H9 (cell line): Measurements from ENCODE around the gene GBP5. TPM values are rescaled to one million over a fixed set of nuclear protein-coding genes. Genes with fewer than 3 reads are reported as not detected.

Experiments
- DNase-seq: peaks from one replicate; pipeline ENCODE4 v3.0.0-alpha.2; 2017
- H2AFZ ChIP-seq: one replicate; pipeline ENCODE4 v1.6.1; 2013; ENCODE audit warnings: mild to moderate bottlenecking, low read length, control low read depth, moderate library complexity
- H2AK5ac ChIP-seq: 2 replicates; pipeline ENCODE4 v1.6.1; 2013; ENCODE audit warnings: low read length, control low read depth, mixed read lengths; ENCODE audit not compliant: insufficient read length
- H2BK120ac ChIP-seq: one replicate; pipeline ENCODE4 v1.6.1; 2013; ENCODE audit warnings: low read depth, mild to moderate bottlenecking, low read length, control low read depth, inconsistent platforms; ENCODE audit not compliant: poor library complexity, severe bottlenecking
- H2BK12ac ChIP-seq: 2 replicates; pipeline ENCODE4 v1.6.1; 2013; ENCODE audit warnings: low read length, control low read depth, mixed read lengths, low read depth; ENCODE audit not compliant: insufficient read length
- H2BK15ac ChIP-seq: 2 replicates; pipeline ENCODE4 v1.6.1; 2013; ENCODE audit warnings: low read depth, low read length, control low read depth
- H2BK20ac ChIP-seq: one replicate; pipeline ENCODE4 v1.6.1; 2013; ENCODE audit warnings: low read depth, mild to moderate bottlenecking, low read length, control low read depth, inconsistent platforms; ENCODE audit not compliant: poor library complexity, severe bottlenecking
- H2BK5ac ChIP-seq: 2 replicates; pipeline ENCODE4 v1.6.1; 2013; ENCODE audit warnings: low read length, control low read depth, mixed read lengths; ENCODE audit not compliant: insufficient read length
- H3K14ac ChIP-seq: 2 replicates; pipeline ENCODE4 v1.6.1; 2013; ENCODE audit warnings: low read length, control low read depth; ENCODE audit not compliant: insufficient read depth
- H3K18ac ChIP-seq: 2 replicates; pipeline ENCODE4 v1.6.1; 2013; ENCODE audit warnings: low read depth, mild to moderate bottlenecking, mixed read lengths, low read length, control low read depth; ENCODE audit not compliant: insufficient read length
- H3K23ac ChIP-seq: 2 replicates; pipeline ENCODE4 v1.6.1; 2013; ENCODE audit warnings: low read length, control low read depth, mixed read lengths, low read depth; ENCODE audit not compliant: insufficient read length
- H3K23me2 ChIP-seq: 2 replicates; pipeline ENCODE4 v1.6.1; 2013; ENCODE audit warnings: low read depth, mild to moderate bottlenecking, mixed read lengths, low read length, control low read depth; ENCODE audit not compliant: insufficient read length, poor library complexity, severe bottlenecking
- H3K27ac ChIP-seq: 2 replicates; pipeline ENCODE4 v1.5.1; 2013; ENCODE audit warnings: low read length, control low read depth, mixed read lengths, low read depth; ENCODE audit not compliant: insufficient read length
- H3K27me3 ChIP-seq: 2 replicates; pipeline ENCODE4 v1.6.1; 2013; ENCODE audit warnings: low read length, control low read depth, inconsistent platforms; ENCODE audit not compliant: insufficient read depth
- H3K4ac ChIP-seq: 2 replicates; pipeline ENCODE4 v1.6.1; 2013; ENCODE audit warnings: low read depth, mild to moderate bottlenecking, control low read depth, inconsistent platforms, low read length, moderate library complexity
- H3K4me1 ChIP-seq: 2 replicates; pipeline ENCODE4 v1.6.1; 2013; ENCODE audit warnings: low read length, control low read depth, inconsistent platforms; ENCODE audit not compliant: insufficient read depth
- H3K4me2 ChIP-seq: 2 replicates; pipeline ENCODE4 v1.6.1; 2013; ENCODE audit warnings: low read length, control low read depth, mixed read lengths; ENCODE audit not compliant: insufficient read length, insufficient read depth
- H3K56ac ChIP-seq: 2 replicates; pipeline ENCODE4 v1.6.1; 2013; ENCODE audit warnings: low read depth, mild to moderate bottlenecking, mixed read lengths, low read length, control low read depth; ENCODE audit not compliant: insufficient read length
- H3K79me1 ChIP-seq: 2 replicates; pipeline ENCODE4 v1.6.1; 2013; ENCODE audit warnings: low read depth, mild to moderate bottlenecking, moderate library complexity, low read length, control low read depth, inconsistent platforms; ENCODE audit not compliant: insufficient read depth, poor library complexity, severe bottlenecking
- H3K79me2 ChIP-seq: 2 replicates; pipeline ENCODE4 v1.6.1; 2013; ENCODE audit warnings: low read length, control low read depth, inconsistent platforms; ENCODE audit not compliant: insufficient read depth
- H3K9ac ChIP-seq: 2 replicates; pipeline ENCODE4 v1.6.1; 2013; ENCODE audit warnings: low read length, control low read depth, mixed read lengths; ENCODE audit not compliant: insufficient read length; ENCODE audit errors: extremely low read depth
- H3K9me3 ChIP-seq: one replicate; pipeline ENCODE4 v1.6.1; 2013; ENCODE audit warnings: low read depth, low read length, inconsistent platforms; ENCODE audit not compliant: control insufficient read depth
- H3T11ph ChIP-seq: one replicate; pipeline ENCODE4 v1.6.1; 2013; ENCODE audit warnings: mild to moderate bottlenecking, low read length, control low read depth, inconsistent platforms
- H4K20me1 ChIP-seq: one replicate; pipeline ENCODE4 v1.6.1; 2013; ENCODE audit not compliant: control insufficient read depth, insufficient read length, insufficient read depth
- H4K5ac ChIP-seq: 2 replicates; pipeline ENCODE4 v1.6.1; 2013; ENCODE audit warnings: low read depth, mild to moderate bottlenecking, mixed read lengths, low read length, control low read depth; ENCODE audit not compliant: insufficient read length
- H4K8ac ChIP-seq: replicated peaks from 2 replicates; pipeline ENCODE4 v1.6.1; 2013; ENCODE audit warnings: low read length, control low read depth, mixed read lengths, low read depth; ENCODE audit not compliant: insufficient read length
- H4K91ac ChIP-seq: 2 replicates; pipeline ENCODE4 v1.6.1; 2013; ENCODE audit warnings: low read depth, mild to moderate bottlenecking, moderate library complexity, mixed read lengths, low read length, control low read depth; ENCODE audit not compliant: insufficient read length
- H3K27ac Mint-ChIP-seq, 3 experiments: 2 replicates in 2 of 3; 3 replicates in 1 of 3; pipeline ENCODE4 v1.8.0; 2020 to 2021; ENCODE audit warnings: mixed read lengths in 3 of 3, mild to moderate bottlenecking in 1 of 3, moderate library complexity in 1 of 3
- H3K27me3 Mint-ChIP-seq: 2 replicates; pipeline ENCODE4 v1.8.0; 2021; ENCODE audit warnings: low read depth, mild to moderate bottlenecking, moderate library complexity, mixed read lengths
- H3K36me3 Mint-ChIP-seq, 3 experiments: 2 replicates in 2 of 3; 3 replicates in 1 of 3; pipeline ENCODE4 v1.8.0; 2020 to 2021; ENCODE audit warnings: low read depth in 3 of 3, mixed read lengths in 3 of 3; ENCODE audit not compliant: insufficient read depth in 1 of 3
- H3K4me1 Mint-ChIP-seq, 2 experiments: 2 replicates each; pipeline ENCODE4 v1.8.0; 2020; ENCODE audit warnings: mixed read lengths in 2 of 2
- H3K4me3 Mint-ChIP-seq, 2 experiments: 2 replicates in 1 of 2; 3 replicates in 1 of 2; pipeline ENCODE4 v1.8.0; 2020 to 2021; ENCODE audit warnings: mild to moderate bottlenecking in 2 of 2, mixed read lengths in 2 of 2, moderate library complexity in 1 of 2
- H3K9me3 Mint-ChIP-seq, 2 experiments: 2 replicates in 1 of 2; 3 replicates in 1 of 2; pipeline ENCODE4 v1.8.0; 2020; ENCODE audit warnings: mild to moderate bottlenecking in 2 of 2, mixed read lengths in 2 of 2, moderate library complexity in 1 of 2
- CTCF ChIP-seq: fragments of 200-600 bp; sonication (generic); conservative IDR thresholded peaks from 3 replicates; pipeline ENCODE4 v1.8.0; 2021; ENCODE audit warnings: antibody characterized with exemption, mild to moderate bottlenecking
- total RNA-seq: library from RNA; stranded (reverse); gene quantifications from 2 replicates; pipeline ENCODE4 v1.2.1, GENCODE V29; 2021

GBP5 gene
- total RNA-seq, 1 experiment from 2014 or later = not detected

- TF ChIP-seq CTCF = no peak
These were observed 25.8 kb upstream of the GBP5 start for GRCh38 chr1:89298461-89298860.

More at GRCh38 chr1:89298461-89298860, 25.8 kb upstream of the GBP5 start:
- Histone ChIP-seq H2BK20ac (no peak overlapping the region), H3K9ac (no peak overlapping the region), H3K23ac (no peak overlapping the region), H3K23me2 (no peaks in the 10 kb centered on the region), H3K14ac (no peak overlapping the region), H3K79me2 (no peaks in the 10 kb centered on the region), H3K56ac (no peak overlapping the region), H3T11ph (no peak overlapping the region), H3K9me3 (no peaks in the 10 kb centered on the region), H3K4me1 (no peaks in the 10 kb centered on the region), H3K27me3 (no peaks in the 10 kb centered on the region), H3K4ac (no peak overlapping the region), H3K18ac (no peak overlapping the region), H2BK120ac (no peak overlapping the region), H3K79me1 (no peaks in the 10 kb centered on the region), H4K5ac (no peak overlapping the region), H3K27ac (no peak overlapping the region), H2BK5ac (no peak overlapping the region), H2AK5ac (no peak overlapping the region), H4K20me1 (no peaks in the 10 kb centered on the region), H4K8ac (no peak overlapping the region), H3K4me2 (no peak overlapping the region), H4K91ac (no peak overlapping the region), H2BK15ac (no peak overlapping the region), H2AFZ (no peak overlapping the region), H2BK12ac (no peak overlapping the region)
- H3K9me3 Mint-ChIP-seq = peaks cover 5 to 10% of the 10 kb centered on the region in 2 experiments
- no peak for DNase-seq
- peaks cover 0 to 5% (median 3%) of the 10 kb centered on the region in 3 experiments; a peak in 4 of 7 replicates for H3K36me3 Mint-ChIP-seq
- H3K4me1 Mint-ChIP-seq = 0 out of 4 replicates have a peak, but pooled peaks cover 0 to 2% of the 10 kb centered on the region in 2 experiments
- no peak overlapping the region for H3K4me3 Mint-ChIP-seq
- no peaks in the 10 kb centered on the region for H3K27me3 Mint-ChIP-seq
- no peak overlapping the region for H3K27ac Mint-ChIP-seq
